ENCODE data around the gene ZBTB21. TPM values are rescaled to one million over a fixed set of nuclear protein-coding genes. Genes with fewer than 3 reads are reported as not detected.
"Not testable (repeated sequence)": the region's sequence is repeated elsewhere in the genome, so short reads cannot be mapped to it uniquely, and the experiment has no call there.

ZBTB21 gene
- total RNA-seq, 2 donors from 2014 or later, result 5.7 to 14.7 TPM

GRCh38 chr21:41949631-41950030, 60.5 kb downstream of the ZBTB21 start:
- not testable (repeated sequence) for DNase-seq, ATAC-seq
- intact Hi-C loops (cut with DNase I), result loop anchor here in 1 of 2 donors (10.0 kb wide), 1 partner anchor 65 kb away; no protein-coding TSS in a partner anchor

GRCh38 chr21:41948901-41949300, 61.3 kb downstream of the ZBTB21 start:
- DNase-seq, result no peak
- intact Hi-C loops (cut with DNase I), result no loop called here
- no peak for ATAC-seq

GRCh38 chr21:41948078-41948895, 61.9 kb downstream of the ZBTB21 start:
- peak; percentile 61 to 86 for ATAC-seq
- DNase-seq, result peak; percentile 42
- intact Hi-C loops (cut with DNase I), result no loop called here

- no peak for ATAC-seq
- intact Hi-C loops (cut with DNase I), result no loop called here
- no peak for DNase-seq
These were observed 64.2 kb downstream of the ZBTB21 start for GRCh38 chr21:41945982-41946381.

GRCh38 chr21:41943851-41944250, 66.3 kb downstream of the ZBTB21 start:
- DNase-seq (no peak), ATAC-seq (no peak)
- intact Hi-C loops (cut with DNase I), result no loop called here

- ATAC-seq (no peak), DNase-seq (no peak)
- intact Hi-C loops (cut with DNase I), result no loop called here
These were observed 67.7 kb downstream of the ZBTB21 start for GRCh38 chr21:41942457-41942856.

GRCh38 chr21:41941941-41942340, 68.2 kb downstream of the ZBTB21 start:
- no peak for DNase-seq
- no peak for ATAC-seq
- intact Hi-C loops (cut with DNase I), result no loop called here

GRCh38 chr21:41940431-41940830, 69.7 kb downstream of the ZBTB21 start:
- DNase-seq (no peak), ATAC-seq (no peak)
- intact Hi-C loops (cut with DNase I), result no loop called here

- no peak for ATAC-seq
- intact Hi-C loops (cut with DNase I), result no loop called here
- DNase-seq, result no peak
These were observed 70.8 kb downstream of the ZBTB21 start for GRCh38 chr21:41939391-41939790.

Other genes with a start within 250 kb of the ZBTB21 start
- gene RIPK4, start 243.3 kb downstream of the ZBTB21 start, total RNA-seq, result 1 to 10 TPM; 2.7 to 3.0 TPM
- 1 to 10 TPM; 6.5 TPM for gene PRDM15, start 131.0 kb downstream of the ZBTB21 start, total RNA-seq
- gene C2CD2, start 56.3 kb downstream of the ZBTB21 start, total RNA-seq, result 10 to 100 TPM; 16.2 to 17.1 TPM
- not detected for gene UMODL1, start 61.0 kb upstream of the ZBTB21 start, total RNA-seq
- 10 to 100 TPM in 1 of 2 donors, 1 to 10 TPM in 1; 6.3 to 13.5 TPM for gene ABCG1, start 208.8 kb upstream of the ZBTB21 start, total RNA-seq

Data from left cardiac atrium (tissue), 4 donors.